Sigmoid colon (tissue), 7 donors: ENCODE data around the gene CDHR4. TPM values are rescaled to one million over a fixed set of nuclear protein-coding genes. Genes with fewer than 3 reads are reported as not detected.
"Not testable (repeated sequence)": the region's sequence is repeated elsewhere in the genome, so short reads cannot be mapped to it uniquely, and the experiment has no call there.

Experiments
- DNase-seq: peaks from one replicate; pipeline ENCODE4 v3.0.0-alpha.2; 2019
- H3K27ac ChIP-seq, 4 donors: fragments of 200-600 bp; sonication (generic); one replicate each; pipeline ENCODE4 v1.5.1; 2016 to 2019; ENCODE audit warnings: mild to moderate bottlenecking in 1 of 4
- H3K27me3 ChIP-seq, 3 donors: fragments of 200-600 bp; sonication (generic); one replicate each; pipeline ENCODE4 v1.5.1; 2019; ENCODE audit warnings: mild to moderate bottlenecking in 1 of 3
- H3K36me3 ChIP-seq, 4 donors: fragments of 200-600 bp; sonication (generic); one replicate each; pipeline ENCODE4 v1.5.1; 2016 to 2019
- H3K4me1 ChIP-seq, 4 donors: fragments of 200-600 bp; sonication (generic); one replicate each; pipeline ENCODE4 v1.5.1; 2017 to 2019
- H3K4me3 ChIP-seq, 4 donors: fragments of 200-600 bp; sonication (generic); one replicate each; pipeline ENCODE4 v1.5.1; 2017 to 2019; ENCODE audit warnings: mild to moderate bottlenecking in 2 of 4, moderate library complexity in 1 of 4
- H3K9me3 ChIP-seq, 4 donors: fragments of 200-600 bp in 3 of 4; sonication (generic) in 3 of 4; one replicate each; pipeline versions ENCODE4 v1.5.1 to v1.6.1; 2013 to 2019
- CTCF ChIP-seq, 4 experiments: fragments of 450-650 bp in 3 of 4; fragments of 200-600 bp in 1 of 4; IDR thresholded peaks; one replicate each; pipeline ENCODE4 v1.5.1; 2016 to 2019; ENCODE audit warnings: antibody characterized with exemption in 4 of 4, mild to moderate bottlenecking in 3 of 4, moderate library complexity in 2 of 4
- EP300 ChIP-seq, 4 donors: sonication (generic); formaldehyde crosslinking; IDR thresholded peaks; one replicate each; pipeline ENCODE4 v1.6.1; 2017; ENCODE audit warnings: antibody characterized with exemption in 4 of 4
- POLR2A ChIP-seq, 2 donors: fragments of 450-650 bp; IDR thresholded peaks; one replicate each; pipeline ENCODE4 v1.6.1; 2016; ENCODE audit warnings: antibody characterized with exemption in 2 of 2, mild to moderate bottlenecking in 2 of 2, moderate library complexity in 2 of 2
- POLR2AphosphoS5 ChIP-seq, 4 donors: sonication (generic); formaldehyde crosslinking; IDR thresholded peaks; one replicate each; pipeline ENCODE4 v1.6.1; 2017; ENCODE audit warnings: antibody characterized with exemption in 4 of 4
- WGBS, 2 donors: extraction: QIAGEN DNeasy Blood & Tissue Kit; methylation state at CpG; one replicate each; pipeline ENCODE4 v1.1.7; 2013; 5-methylcytosine and 5-hydroxymethylcytosine counted together
- intact Hi-C: fragments of 100-400 bp; cut with DNase I; formaldehyde crosslinking; loops from one replicate; pipeline ENCODE4 v1.15.1; 2023
- polyA plus RNA-seq, 3 donors: library from polyadenylated mRNA; stranded (reverse); fragments of 200-250 nt; gene quantifications; one replicate each; pipeline ENCODE4 v1.2.3, GENCODE V29; 2013
- total RNA-seq, 4 donors: library from RNA; depleted of rRNA; stranded (reverse); fragments of >200 nt; gene quantifications; one replicate each; pipeline ENCODE4 v1.1.0, GENCODE V29; 2016
- donor health status: healthy with polysubstance abuse.
- donor health status: Bipolar disorder and iron deficiency.
- donor health status: healthy.

Gene CDHR4
- total and polyA plus RNA-seq, 7 donors, result 0.16 to 1.1 (median 0.63) TPM; not detected in 3

GRCh38 chr3:49781415-49782199 is 18.1 kb downstream of the CDHR4 start:
- H3K4me3 ChIP-seq, result no peak overlapping the region
- WGBS, 2 donors, result 86 to 88% methylated on average over 5 of the region's 5 CpGs
- intact Hi-C loops, result no loop called here
- H3K27ac ChIP-seq, result no peak overlapping the region
- DNase-seq, result peak; percentile 26
- no peaks in the 10 kb centered on the region for H3K9me3 ChIP-seq
- H3K27me3 ChIP-seq, result no peaks in the 10 kb centered on the region
- no peak for TF ChIP-seq CTCF (IDR thresholded peaks at IDR 0.05)
- H3K4me1 ChIP-seq, result peaks cover 0 to 60% (median 55%) of the 10 kb centered on the region in 4 donors
- peaks cover 0 to 48% (median 3%) of the 10 kb centered on the region in 4 donors for H3K36me3 ChIP-seq

GRCh38 chr3:49780975-49781365 is 18.7 kb downstream of the CDHR4 start:
- peak; percentile 27 for DNase-seq
- H3K27me3 ChIP-seq, H3K9me3 ChIP-seq, intact Hi-C loops, H3K4me3 ChIP-seq, H3K27ac ChIP-seq: not testable (repeated sequence)
- peaks cover 0 to 61% (median 55%) of the 10 kb centered on the region in 4 donors for H3K4me1 ChIP-seq
- H3K36me3 ChIP-seq, result peaks cover 0 to 49% (median 3%) of the 10 kb centered on the region in 4 donors
- WGBS, 2 donors, result 89 to 92% methylated on average over 9 of the region's 9 CpGs

- Histone ChIP-seq H3K4me3 (no peak overlapping the region), H3K36me3 (peaks cover 0 to 49% (median 3%) of the 10 kb centered on the region in 4 donors), H3K4me1 (peaks cover 0 to 63% (median 54%) of the 10 kb centered on the region in 4 donors), H3K9me3 (no peaks in the 10 kb centered on the region), H3K27ac (no peak overlapping the region), H3K27me3 (no peaks in the 10 kb centered on the region)
- TF ChIP-seq POLR2AphosphoS5 (IDR thresholded peaks at IDR 0.05) (no peak), CTCF (IDR thresholded peaks at IDR 0.05) (no peak), EP300 (IDR thresholded peaks at IDR 0.05) (no peak), POLR2A (IDR thresholded peaks at IDR 0.05) (no peak)
- intact Hi-C loops, result no loop called here
- WGBS, 2 donors, result 52 to 63% methylated on average over 4 of the region's 4 CpGs
- DNase-seq, result peak; percentile 24
Observed at GRCh38 chr3:49780080-49780974, 19.3 kb downstream of the CDHR4 start.

- Histone ChIP-seq H3K36me3 (peaks cover 0 to 44% (median 3%) of the 10 kb centered on the region in 4 donors), H3K4me1 (peaks cover 0 to 63% (median 53%) of the 10 kb centered on the region in 4 donors), H3K27me3 (no peaks in the 10 kb centered on the region), H3K4me3 (no peak overlapping the region), H3K9me3 (no peaks in the 10 kb centered on the region), H3K27ac (no peak overlapping the region)
- TF ChIP-seq EP300 (IDR thresholded peaks at IDR 0.05), result no peak
- TF ChIP-seq POLR2AphosphoS5 (IDR thresholded peaks at IDR 0.05), result no peak
- TF ChIP-seq POLR2A (IDR thresholded peaks at IDR 0.05), result no peak
- TF ChIP-seq CTCF (IDR thresholded peaks at IDR 0.05), result no peak
- 92 to 93% methylated on average over 5 of the region's 5 CpGs for WGBS, 2 donors
- intact Hi-C loops, result no loop called here
- DNase-seq, result peak; percentile 9
Observed at GRCh38 chr3:49779358-49780079, 20.2 kb downstream of the CDHR4 start.

GRCh38 chr3:49776101-49776500 is 23.6 kb downstream of the CDHR4 start:
- Histone ChIP-seq H3K36me3 (peaks cover 0 to 15% (median 3%) of the 10 kb centered on the region in 4 donors), H3K27ac (peak overlapping the region in 1 of 4 donors; percentile 67), H3K4me1 (peaks cover 0 to 39% (median 24%) of the 10 kb centered on the region in 4 donors)
- H3K4me3 ChIP-seq, H3K27me3 ChIP-seq, intact Hi-C loops, H3K9me3 ChIP-seq: not testable (repeated sequence)
- peak; percentile 51 for DNase-seq
- 94 to 96% methylated on average over 8 of the region's 8 CpGs for WGBS, 2 donors
